Activated CD4-positive, alpha-beta T cell treated with anti-CD3 and anti-CD28 coated beads, Interleukin-2, amount 50 U/mL, for 48 hours (primary cell): ENCODE data around the gene MAP3K8.
"Not testable (repeated sequence)": the region's sequence is repeated elsewhere in the genome, so short reads cannot be mapped to it uniquely, and the experiment has no call there.

Source experiments
- DNase-seq, 2 experiments: peaks; one replicate each; pipeline ENCODE4 v3.0.0-alpha.2; 2020

MAP3K8 gene

GRCh38 chr10:30423655-30424275 is 10.2 kb upstream of the MAP3K8 start:
- DNase-seq = not testable (repeated sequence)

- DNase-seq = no peak
These were observed 8.5 kb upstream of the MAP3K8 start for GRCh38 chr10:30425336-30426075.

- DNase-seq = no peak
These were observed 3.3 kb upstream of the MAP3K8 start for GRCh38 chr10:30430544-30431298.

- DNase-seq = no peak
These were observed 2.5 kb upstream of the MAP3K8 start for GRCh38 chr10:30431435-30431911.

- no peak for DNase-seq
These were observed 1.2 kb upstream of the MAP3K8 start for GRCh38 chr10:30432622-30433305.

- peak; percentile 63 to 71 for DNase-seq
These were observed 666 bp upstream of the MAP3K8 start for GRCh38 chr10:30433306-30433729.

- peak; percentile 71 to 79 for DNase-seq
These were observed 489 bp downstream of the MAP3K8 start for GRCh38 chr10:30434273-30435072.

- peak in 1 of 2 experiments; percentile 35 for DNase-seq
These were observed 1.1 kb downstream of the MAP3K8 start for GRCh38 chr10:30435073-30435422.

GRCh38 chr10:30435499-30436167 is 1.6 kb downstream of the MAP3K8 start:
- DNase-seq = not testable (repeated sequence)

GRCh38 chr10:30436191-30436611 is 2.2 kb downstream of the MAP3K8 start:
- peak; percentile 25 to 43 for DNase-seq

GRCh38 chr10:30436671-30437030 is 2.7 kb downstream of the MAP3K8 start:
- DNase-seq = no peak

- peak; percentile 35 to 50 for DNase-seq
These were observed 3.3 kb downstream of the MAP3K8 start for GRCh38 chr10:30437031-30437841.

- DNase-seq = no peak
These were observed 4.3 kb downstream of the MAP3K8 start for GRCh38 chr10:30438021-30438850.

- no peak for DNase-seq
These were observed 5.9 kb downstream of the MAP3K8 start for GRCh38 chr10:30439931-30440330.

GRCh38 chr10:30442019-30442606 is 8.1 kb downstream of the MAP3K8 start:
- DNase-seq = no peak

- no peak for DNase-seq
These were observed 9.1 kb downstream of the MAP3K8 start for GRCh38 chr10:30443049-30443448.

GRCh38 chr10:30445711-30446110 is 11.7 kb downstream of the MAP3K8 start:
- no peak for DNase-seq

GRCh38 chr10:30447125-30447799 is 13.3 kb downstream of the MAP3K8 start:
- DNase-seq = peak in 1 of 2 experiments; percentile 21

GRCh38 chr10:30448092-30448491 is 14.1 kb downstream of the MAP3K8 start:
- no peak for DNase-seq
